GM21526 (cell line): ENCODE measurements around the gene PIGS.
"Not testable (repeated sequence)": the region's sequence is repeated elsewhere in the genome, so short reads cannot be mapped to it uniquely, and the experiment has no call there.

Experiments
- ATAC-seq: cut with Tn5 transposase; IDR thresholded peaks from one replicate; pipeline ENCODE4 v1.9.1; 2021; ENCODE audit warnings: moderate library complexity; ENCODE audit not compliant: unreplicated experiment, low FRiP score

Gene PIGS

DNA sequence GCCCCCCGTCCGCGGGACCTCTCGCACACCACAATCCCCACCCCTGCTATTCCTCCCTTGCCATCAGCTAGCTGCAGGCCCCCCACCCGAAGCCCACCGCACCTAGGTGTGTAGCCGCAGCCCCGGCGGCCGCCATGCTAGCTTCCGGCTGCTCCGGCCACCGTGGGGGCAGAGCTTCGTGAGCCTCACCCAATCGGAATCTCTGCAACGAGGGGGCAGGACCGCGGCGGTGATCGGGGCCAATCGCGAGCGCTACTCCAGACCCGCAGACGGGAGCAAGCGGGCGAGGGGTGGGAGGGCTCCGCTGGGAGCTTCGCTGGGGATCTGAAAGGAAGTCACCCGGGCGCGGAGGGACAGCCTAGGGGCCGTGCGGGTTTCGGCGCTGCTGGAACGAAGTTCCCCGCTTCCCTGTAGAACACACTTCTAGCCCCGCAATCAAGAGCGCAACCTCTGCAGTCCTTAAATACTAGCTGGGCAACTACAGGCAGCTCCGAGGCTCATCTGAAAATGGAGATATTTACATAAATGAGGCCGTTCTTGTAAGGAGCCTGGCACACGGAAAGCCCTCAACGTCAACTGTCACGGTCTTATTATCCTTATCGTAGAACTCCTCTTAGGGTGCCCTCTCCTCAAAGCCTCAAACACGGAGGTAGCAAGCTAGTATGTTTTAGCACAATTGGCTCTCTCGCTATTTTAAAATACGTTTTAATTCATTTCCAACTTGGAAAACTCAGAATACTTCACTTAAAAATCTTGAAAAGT is at the start of gene PIGS:
Gene PIGS, minus strand, starts transcription at position 164 of the 762 bp plus-strand sequence. Its CDS starts 28 bp downstream, at position 136.
- ATAC-seq: peak; percentile 72

- no peak for ATAC-seq
Measured at GRCh38 chr17:28620010-28620409, 48.7 kb upstream of the PIGS start.

DNA sequence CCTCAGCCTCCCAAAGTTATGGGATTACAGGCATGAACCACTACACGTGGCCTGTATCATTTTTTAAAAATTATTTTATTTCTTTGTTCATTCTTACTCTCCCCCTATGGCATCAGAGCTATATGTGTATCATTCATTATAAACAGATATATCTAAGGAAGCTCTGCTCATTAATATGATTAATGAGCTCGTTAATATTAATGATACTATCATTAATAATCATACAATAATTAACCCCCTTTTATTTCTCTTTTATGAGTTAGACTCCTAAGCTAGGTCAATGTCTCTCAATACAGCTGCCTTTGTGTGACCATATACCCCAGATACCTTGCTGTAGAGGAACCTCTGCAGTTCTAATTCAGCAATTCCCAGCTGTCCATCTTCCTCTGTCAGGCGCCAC is 47.1 kb upstream of the PIGS start:
- no peak for ATAC-seq

- ATAC-seq: no peak
Measured at GRCh38 chr17:28616281-28616680, 45.0 kb upstream of the PIGS start.

GRCh38 chr17:28615260-28615940 is 44.1 kb upstream of the PIGS start:
- ATAC-seq: no peak

DNA sequence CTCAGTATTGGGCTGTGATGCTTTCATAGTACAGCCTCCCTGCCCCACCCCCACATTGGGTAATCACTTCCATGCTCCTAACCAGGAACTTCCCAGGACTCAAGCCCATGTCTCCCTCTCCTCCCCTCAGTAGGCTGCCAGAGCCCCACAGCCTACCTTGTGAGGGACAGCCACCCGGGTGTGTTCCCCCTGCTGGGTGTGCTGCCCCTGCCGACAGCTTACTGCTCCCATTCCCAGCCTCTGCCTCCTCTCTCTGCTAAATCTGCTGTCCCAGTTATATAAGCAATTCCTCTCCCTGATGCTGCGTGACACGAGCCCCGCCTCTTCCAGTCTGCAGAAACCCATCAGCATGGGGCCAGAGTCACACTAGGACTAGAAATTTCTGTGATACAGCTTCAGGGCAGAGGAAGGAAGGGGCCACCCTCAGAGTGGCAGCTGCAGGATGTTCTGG is 42.6 kb upstream of the PIGS start, which contains the start of gene RSKR:
Gene RSKR, minus strand, starts transcription at position 255 of the 451 bp plus-strand sequence. Its CDS starts 24 bp downstream, at position 231.
- ATAC-seq: no peak

DNA sequence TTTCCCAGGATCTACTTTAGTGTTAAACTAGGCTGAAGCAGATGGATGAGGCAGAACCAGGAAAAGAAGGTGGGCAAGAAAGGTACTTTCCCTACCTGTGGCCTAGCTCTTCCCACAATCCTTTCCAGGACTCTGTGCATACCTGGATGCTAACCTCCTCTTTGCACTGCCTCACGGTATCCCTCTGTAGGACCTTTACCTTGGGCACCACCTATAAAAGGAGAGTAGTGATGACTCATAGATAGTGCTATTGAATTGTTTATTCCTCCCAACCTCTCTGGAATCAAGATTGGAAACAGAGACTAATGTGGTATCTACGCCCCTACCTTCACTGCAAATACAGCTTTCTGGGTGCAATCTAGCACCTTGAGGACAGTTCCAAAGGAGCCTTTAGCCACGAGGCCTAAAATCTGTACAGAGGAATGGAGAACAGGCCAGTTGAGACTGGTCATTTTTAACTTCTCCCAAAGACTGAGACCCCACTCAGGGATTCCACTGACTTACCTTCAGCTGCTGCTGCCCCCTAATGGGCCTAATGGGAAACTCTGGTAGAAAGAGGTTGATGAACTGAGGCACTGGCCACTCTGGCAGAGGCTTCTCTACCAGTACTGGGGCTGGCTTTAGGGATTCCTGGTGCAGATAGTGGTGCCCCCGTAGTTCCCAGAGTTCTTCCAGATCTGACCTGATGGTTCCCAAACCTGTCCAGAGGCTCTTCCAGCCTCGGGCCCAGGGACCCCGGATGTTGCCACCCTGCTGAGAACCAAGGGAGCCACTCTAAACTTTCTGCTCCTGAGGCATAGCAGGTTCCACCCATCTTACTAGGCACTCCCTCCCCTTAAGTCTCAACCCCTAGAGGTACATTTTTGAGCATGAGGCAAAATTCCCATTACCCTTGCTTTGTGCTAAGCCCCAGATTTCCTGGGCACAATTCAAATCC is 41.9 kb upstream of the PIGS start:
- ATAC-seq: no peak

- no peak for ATAC-seq
Measured at GRCh38 chr17:28612531-28612930, 41.2 kb upstream of the PIGS start.

GRCh38 chr17:28610376-28610775 is 39.1 kb upstream of the PIGS start:
- ATAC-seq: no peak

GRCh38 chr17:28604031-28604430 is 32.7 kb upstream of the PIGS start:
- ATAC-seq: not testable (repeated sequence)

GRCh38 chr17:28599311-28600184 is 28.2 kb upstream of the PIGS start:
- peak; percentile 35 for ATAC-seq

DNA sequence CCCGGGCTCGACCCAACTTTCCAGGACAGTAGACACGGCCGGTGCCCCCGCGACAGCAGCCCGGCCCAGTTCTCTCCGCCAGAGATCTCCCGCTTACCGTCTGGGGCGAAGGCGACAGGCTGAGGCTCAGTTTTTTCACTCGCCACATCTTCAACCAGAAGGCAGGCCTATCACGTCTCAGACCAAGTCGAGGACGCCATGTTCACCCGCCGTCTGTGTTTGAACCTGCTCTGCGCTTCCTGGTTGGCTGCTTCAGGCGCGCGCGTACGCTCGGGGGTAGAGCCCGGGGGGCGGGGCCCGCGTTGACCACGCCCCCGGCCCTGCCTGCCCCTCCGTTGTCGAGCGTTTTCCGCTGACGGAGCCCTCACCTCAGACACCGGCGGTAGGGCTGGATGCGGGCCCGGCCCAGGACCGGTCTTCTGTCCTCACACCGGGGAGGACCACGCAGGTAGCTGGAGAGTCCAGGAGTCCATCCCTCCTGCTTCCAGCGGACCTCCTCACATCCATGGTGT is 27.5 kb upstream of the PIGS start, which contains the start of gene SPAG5:
Gene SPAG5, minus strand, starts transcription at position 227 of the 512 bp plus-strand sequence. Its CDS starts 79 bp downstream, at position 148.
- peak; percentile 62 for ATAC-seq

GRCh38 chr17:28598389-28598788 is 27.1 kb upstream of the PIGS start:
- ATAC-seq: no peak

DNA sequence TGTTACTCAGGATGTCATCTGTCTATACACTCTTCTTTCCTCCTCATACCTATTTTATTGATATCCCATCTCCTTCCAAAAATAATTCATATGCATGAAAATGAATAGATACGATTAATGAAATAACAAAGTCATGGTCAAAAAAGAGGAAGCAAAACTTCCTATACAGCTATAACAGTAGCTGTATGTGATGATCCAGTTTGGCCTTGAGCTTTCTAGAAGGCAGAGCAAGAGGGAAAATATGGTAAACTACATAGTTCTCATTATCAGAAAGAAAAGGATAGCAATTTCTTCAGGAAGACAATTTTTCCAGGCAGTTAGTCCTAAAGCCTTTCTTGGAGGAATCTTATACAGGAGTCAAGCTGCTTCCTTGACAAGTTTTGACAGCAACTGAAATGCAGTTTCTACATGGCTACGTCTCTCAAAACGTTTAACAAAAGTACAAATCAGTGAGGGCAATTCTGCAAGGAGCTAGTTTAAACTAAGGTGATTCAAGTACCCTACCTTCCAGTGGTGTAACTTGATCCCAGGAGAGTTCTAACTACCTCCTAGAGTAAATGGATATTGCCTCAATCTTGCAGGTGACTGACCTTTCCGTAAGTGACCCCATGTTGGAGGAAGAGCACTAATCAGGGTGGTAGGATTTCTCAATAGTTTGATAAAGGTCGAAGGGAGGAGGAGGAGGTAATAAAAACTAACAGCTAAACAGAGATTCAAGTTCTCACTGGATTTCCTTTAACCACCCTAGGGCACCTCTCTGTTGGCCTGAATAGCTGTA is 26.5 kb upstream of the PIGS start:
- ATAC-seq: no peak

DNA sequence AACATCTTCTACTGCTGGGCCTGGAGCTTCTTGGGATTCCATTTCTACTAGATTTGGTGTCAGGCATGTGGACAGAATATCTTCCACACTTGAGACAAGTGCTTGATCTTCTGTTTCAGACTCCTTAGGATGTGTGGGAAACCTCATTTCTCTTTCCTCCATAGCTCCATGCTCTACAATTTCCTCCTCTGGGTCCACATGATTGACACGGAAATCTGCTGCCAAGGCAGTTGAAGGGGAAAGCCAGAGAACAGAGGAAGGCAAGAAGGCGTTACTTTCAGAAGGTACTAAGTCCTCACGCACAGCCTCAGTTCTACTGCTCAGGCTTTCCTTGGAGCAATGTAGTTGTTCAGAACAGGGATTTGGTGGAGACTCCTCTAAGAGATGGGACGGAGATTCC is 20.9 kb upstream of the PIGS start:
- no peak for ATAC-seq

DNA sequence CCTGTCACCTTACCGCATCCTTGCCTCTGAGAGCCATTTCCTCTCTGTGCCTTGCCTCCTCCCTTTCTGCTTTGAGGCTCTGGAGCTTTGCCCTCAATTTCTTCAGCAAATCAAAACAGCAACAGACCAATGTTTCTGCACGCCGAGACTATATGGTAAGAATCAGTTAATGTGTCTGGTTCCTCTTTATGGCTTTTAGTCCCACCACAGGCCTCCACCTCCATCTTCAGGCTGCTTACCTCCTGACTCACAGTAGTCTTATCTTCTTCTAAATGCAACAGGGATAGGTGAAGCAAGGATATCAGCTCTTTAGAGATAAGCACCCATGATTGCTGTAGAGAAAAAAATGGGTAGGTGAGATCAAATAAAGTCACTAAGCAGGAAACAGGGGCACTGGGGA is 14.5 kb upstream of the PIGS start:
- ATAC-seq: no peak

- ATAC-seq: no peak
Measured at GRCh38 chr17:28584434-28584833, 13.1 kb upstream of the PIGS start.

DNA sequence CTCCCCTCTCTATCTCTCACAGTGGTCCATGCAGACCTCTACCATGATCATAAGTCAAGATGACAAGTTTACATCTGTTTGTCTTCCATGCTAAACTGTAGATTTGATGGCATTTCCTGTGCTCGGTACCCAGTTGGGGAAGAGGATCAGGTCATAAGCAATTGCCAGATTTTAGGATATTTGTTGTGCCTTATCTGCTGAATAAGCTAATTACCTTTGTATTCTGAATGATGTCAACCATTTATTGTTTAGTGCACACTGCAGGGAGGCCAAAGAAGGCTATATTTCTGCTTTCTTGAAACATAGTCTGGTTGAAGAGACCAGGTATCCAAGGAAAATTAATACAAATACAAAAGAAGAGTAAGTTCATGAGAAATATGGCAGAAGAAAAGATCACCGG is 11.2 kb upstream of the PIGS start:
- no peak for ATAC-seq

DNA sequence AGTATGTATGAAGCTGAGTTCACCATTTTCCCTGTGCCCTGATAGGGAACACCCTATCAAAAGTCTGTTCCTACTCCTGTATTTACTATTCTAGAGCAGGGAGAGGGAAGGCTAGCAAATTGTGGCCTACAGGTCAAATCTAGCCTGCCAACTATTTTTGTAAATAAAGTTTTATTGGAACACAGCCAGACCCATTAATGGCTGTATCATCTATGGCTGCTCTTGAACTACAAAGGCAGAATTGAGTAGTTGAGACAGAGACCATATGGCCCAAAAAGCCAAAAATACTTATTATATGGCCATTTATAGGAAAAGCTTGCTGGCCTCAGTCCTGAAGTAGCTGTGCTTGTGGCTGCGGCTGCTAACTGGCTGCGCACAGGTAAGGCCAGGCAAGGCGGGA is 9.6 kb upstream of the PIGS start:
- no peak for ATAC-seq
